Gastrocnemius medialis (tissue), 4 donors: ENCODE data around the gene COL11A2. TPM values are rescaled to one million over a fixed set of nuclear protein-coding genes. Genes with fewer than 3 reads are reported as not detected.

Experiments
- ATAC-seq, 2 donors: fragments of 150-250 bp; one replicate each; pipeline ENCODE4 v1.9.1; 2016
- DNase-seq, 2 donors: peaks; one replicate each; pipeline ENCODE4 v3.0.0-alpha.2; 2019
- H3K27ac ChIP-seq, 4 donors: fragments of 200-600 bp; sonication (generic); 1 replicate in 1 of 4; 2 replicates in 3 of 4; pipeline ENCODE4 v1.5.1; 2016 to 2018; ENCODE audit warnings: mild to moderate bottlenecking in 2 of 4, moderate library complexity in 1 of 4
- H3K27me3 ChIP-seq, 3 donors: fragments of 200-600 bp; sonication (generic) in 2 of 3; 1 replicate in 1 of 3; 2 replicates in 2 of 3; pipeline versions ENCODE4 v1.5.1 to v1.6.0; 2016 to 2019; ENCODE audit warnings: mild to moderate bottlenecking in 1 of 3, moderate library complexity in 1 of 3
- H3K36me3 ChIP-seq, 2 donors: fragments of 200-600 bp; sonication (generic) in 1 of 2; one replicate each; pipeline ENCODE4 v1.5.1; 2017 to 2018
- H3K4me1 ChIP-seq, 2 donors: fragments of 200-600 bp; sonication (generic) in 1 of 2; one replicate each; pipeline ENCODE4 v1.5.1; 2016 to 2017; ENCODE audit warnings: mild to moderate bottlenecking in 2 of 2
- H3K4me3 ChIP-seq, 4 donors: fragments of 200-600 bp; sonication (generic) in 3 of 4; 1 replicate in 1 of 4; 2 replicates in 3 of 4; pipeline ENCODE4 v1.5.1; 2016 to 2019; ENCODE audit warnings: mild to moderate bottlenecking in 2 of 4
- H3K9me3 ChIP-seq, 3 donors: fragments of 200-600 bp; sonication (generic) in 2 of 3; 1 replicate in 1 of 3; 2 replicates in 2 of 3; pipeline ENCODE4 v1.5.1; 2016 to 2019
- POLR2A ChIP-seq, 2 donors: fragments of 450-650 bp; IDR thresholded peaks; one replicate each; pipeline ENCODE4 v1.6.1; 2017; ENCODE audit warnings: antibody characterized with exemption in 2 of 2, mild to moderate bottlenecking in 2 of 2, moderate library complexity in 2 of 2
- in situ Hi-C, 4 donors: fragments of 200-750 bp; cut with MboI; loops; one replicate each; pipeline versions ENCODE4 v1.15.0 to v1.8.0; 2017; ENCODE audit warnings: low sequenced_read_pairs in 4 of 4
- intact Hi-C: fragments of 100-400 bp; cut with DNase I; formaldehyde crosslinking; loops from one replicate; pipeline ENCODE4 v1.15.1; 2023; ENCODE audit warnings: low total_unique reads
- total RNA-seq, 4 donors: library from RNA; depleted of rRNA; stranded (reverse); fragments of >200 nt; gene quantifications; one replicate each; pipeline versions ENCODE4 v1.1.0 to v1.2.3, GENCODE V29; 2016
- TF ChIP-seq, protein P1 (sequence below), 5 experiments: fragments of 450-650 bp in 3 of 5; fragments of 200-600 bp in 2 of 5; sonication (generic) in 2 of 5; IDR thresholded peaks in 4 of 5; conservative IDR thresholded peaks in 1 of 5; 1 replicate in 4 of 5; 2 replicates in 1 of 5; pipeline ENCODE4 v1.5.1; 2016 to 2019; ENCODE audit warnings: antibody characterized with exemption in 5 of 5, mild to moderate bottlenecking in 3 of 5, moderate library complexity in 3 of 5

COL11A2 gene
- total RNA-seq, 4 donors from 2014 or later = 0.31 to 0.92 (median 0.47) TPM

DNA sequence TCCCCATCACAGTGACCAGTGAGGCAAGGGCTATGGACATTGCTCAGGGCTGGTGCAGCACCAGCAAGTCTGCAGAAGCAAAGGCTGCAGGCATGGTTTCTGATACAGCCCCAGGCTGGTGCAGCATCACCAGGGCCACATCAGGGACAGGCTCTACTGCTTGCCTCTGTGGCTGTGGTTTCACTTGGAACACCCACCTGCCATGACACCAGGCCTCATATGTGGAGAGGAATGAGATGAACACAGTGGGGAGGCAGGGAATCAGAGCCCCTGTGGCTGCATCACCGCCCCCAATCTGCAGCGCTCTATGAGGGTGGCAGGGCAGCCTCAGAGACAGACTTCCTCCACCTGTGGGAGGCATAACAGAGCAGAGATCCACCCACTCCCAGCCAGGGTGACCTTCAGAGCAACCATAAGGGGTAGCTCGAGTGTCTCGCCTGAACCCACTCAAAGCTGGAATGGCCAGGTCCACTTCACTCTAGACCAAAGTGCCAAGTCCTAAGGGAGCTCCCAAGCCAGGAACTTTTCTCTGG, 23.9 kb upstream of the COL11A2 start:
- no peak overlapping the region for H3K27ac ChIP-seq
- H3K27me3 ChIP-seq = peaks cover 0 to 2% (median 0%) of the 10 kb centered on the region in 3 donors
- no peak for ATAC-seq
- no peaks in the 10 kb centered on the region for H3K36me3 ChIP-seq
- no peak overlapping the region for H3K4me3 ChIP-seq
- in situ Hi-C loops = no loop called here
- H3K9me3 ChIP-seq = no peaks in the 10 kb centered on the region
- peaks cover 15 to 17% of the 10 kb centered on the region in 2 donors for H3K4me1 ChIP-seq
- intact Hi-C loops = no loop called here
- TF ChIP-seq POLR2A (IDR thresholded peaks at IDR 0.05) = no peak
- TF ChIP-seq, protein P1, sequence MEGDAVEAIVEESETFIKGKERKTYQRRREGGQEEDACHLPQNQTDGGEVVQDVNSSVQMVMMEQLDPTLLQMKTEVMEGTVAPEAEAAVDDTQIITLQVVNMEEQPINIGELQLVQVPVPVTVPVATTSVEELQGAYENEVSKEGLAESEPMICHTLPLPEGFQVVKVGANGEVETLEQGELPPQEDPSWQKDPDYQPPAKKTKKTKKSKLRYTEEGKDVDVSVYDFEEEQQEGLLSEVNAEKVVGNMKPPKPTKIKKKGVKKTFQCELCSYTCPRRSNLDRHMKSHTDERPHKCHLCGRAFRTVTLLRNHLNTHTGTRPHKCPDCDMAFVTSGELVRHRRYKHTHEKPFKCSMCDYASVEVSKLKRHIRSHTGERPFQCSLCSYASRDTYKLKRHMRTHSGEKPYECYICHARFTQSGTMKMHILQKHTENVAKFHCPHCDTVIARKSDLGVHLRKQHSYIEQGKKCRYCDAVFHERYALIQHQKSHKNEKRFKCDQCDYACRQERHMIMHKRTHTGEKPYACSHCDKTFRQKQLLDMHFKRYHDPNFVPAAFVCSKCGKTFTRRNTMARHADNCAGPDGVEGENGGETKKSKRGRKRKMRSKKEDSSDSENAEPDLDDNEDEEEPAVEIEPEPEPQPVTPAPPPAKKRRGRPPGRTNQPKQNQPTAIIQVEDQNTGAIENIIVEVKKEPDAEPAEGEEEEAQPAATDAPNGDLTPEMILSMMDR (IDR thresholded peaks at IDR 0.05 in 4 of 5, conservative IDR thresholded peaks at IDR 0.05 in 1 of 5) = no peak
- DNase-seq = no peak

DNA sequence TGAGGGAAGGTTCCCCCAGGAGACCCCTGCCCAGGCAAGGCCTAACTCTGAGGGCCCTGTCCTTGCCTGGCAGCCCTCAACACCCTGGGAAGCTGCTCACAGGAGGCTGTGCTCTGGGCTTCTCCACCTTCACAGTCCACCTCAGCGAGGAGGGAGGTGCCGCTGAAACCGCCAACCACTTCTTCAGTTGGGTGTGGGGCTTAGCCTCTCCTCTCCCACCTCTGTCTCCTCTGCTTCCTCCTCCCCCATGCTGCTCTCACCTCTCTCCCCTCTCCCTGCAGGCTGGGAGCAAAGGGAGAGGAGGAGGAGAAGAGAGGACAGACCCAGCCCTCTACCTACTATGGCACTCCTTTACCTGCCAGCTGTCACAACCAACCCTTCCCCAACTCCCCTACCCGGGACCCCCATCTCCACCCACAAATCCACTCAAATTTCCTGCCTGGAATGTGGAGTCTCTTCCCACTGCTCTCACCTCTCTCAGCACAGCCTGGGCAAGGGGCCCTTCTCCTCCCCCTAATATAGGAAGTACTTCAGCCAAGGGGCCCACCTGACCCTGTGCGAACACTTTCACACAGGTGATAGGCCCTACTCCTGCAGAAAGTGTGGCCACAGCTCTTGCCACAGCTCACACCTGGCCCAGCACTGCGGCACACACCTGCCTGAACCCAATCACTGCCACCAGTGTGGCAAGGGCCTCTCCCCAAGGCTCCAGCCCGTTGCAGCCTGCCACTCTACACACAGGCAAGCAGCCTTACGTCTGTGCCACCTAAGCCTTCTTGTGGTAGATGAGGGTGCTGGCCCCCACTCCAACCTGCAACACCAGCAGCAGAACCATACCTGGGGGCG, 23.2 kb upstream of the COL11A2 start:
- DNase-seq = no peak
- Histone ChIP-seq H3K4me1 (peaks cover 15 to 17% of the 10 kb centered on the region in 2 donors), H3K27ac (no peak overlapping the region), H3K4me3 (no peak overlapping the region), H3K27me3 (peaks cover 0 to 2% (median 0%) of the 10 kb centered on the region in 3 donors), H3K36me3 (peaks cover 0 to 5% of the 10 kb centered on the region in 2 donors), H3K9me3 (no peaks in the 10 kb centered on the region)
- ATAC-seq = no peak
- intact Hi-C loops (no loop called here), in situ Hi-C loops (no loop called here)
- no peak for TF ChIP-seq POLR2A (IDR thresholded peaks at IDR 0.05)
- TF ChIP-seq, protein P1 (IDR thresholded peaks at IDR 0.05 in 4 of 5, conservative IDR thresholded peaks at IDR 0.05 in 1 of 5) = no peak

DNA sequence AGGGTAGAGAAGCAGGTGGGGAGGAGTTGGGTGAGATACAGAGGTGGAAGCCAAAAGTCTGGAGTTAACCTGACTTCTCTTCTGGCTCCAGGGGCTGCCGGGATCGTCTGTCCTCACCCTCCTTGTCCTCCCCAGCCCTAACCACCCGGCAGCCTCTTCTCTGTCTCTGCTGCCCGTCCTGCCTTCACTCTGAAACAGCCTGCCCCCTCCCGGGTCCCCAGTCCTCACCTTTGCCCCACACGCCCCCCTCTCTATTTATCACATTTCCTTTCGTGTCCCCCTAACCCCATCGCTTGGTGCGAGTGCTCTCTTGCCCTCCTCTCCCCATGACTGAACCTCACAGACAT, 21.7 kb upstream of the COL11A2 start:
- Histone ChIP-seq H3K27me3 (peaks cover 0 to 2% (median 0%) of the 10 kb centered on the region in 3 donors), H3K9me3 (no peaks in the 10 kb centered on the region), H3K36me3 (peaks cover 0 to 16% of the 10 kb centered on the region in 2 donors), H3K4me3 (peak overlapping the region; percentile 30 to 61 (median 52)), H3K27ac (peak overlapping the region in 2 of 4 donors; percentile 6 to 18), H3K4me1 (peaks cover 15 to 18% of the 10 kb centered on the region in 2 donors)
- no peak for DNase-seq
- in situ Hi-C loops = no loop called here
- TF ChIP-seq, protein P1 (IDR thresholded peaks at IDR 0.05 in 4 of 5, conservative IDR thresholded peaks at IDR 0.05 in 1 of 5) = no peak
- TF ChIP-seq POLR2A (IDR thresholded peaks at IDR 0.05) = no peak
- ATAC-seq = no peak
- intact Hi-C loops = no loop called here

DNA sequence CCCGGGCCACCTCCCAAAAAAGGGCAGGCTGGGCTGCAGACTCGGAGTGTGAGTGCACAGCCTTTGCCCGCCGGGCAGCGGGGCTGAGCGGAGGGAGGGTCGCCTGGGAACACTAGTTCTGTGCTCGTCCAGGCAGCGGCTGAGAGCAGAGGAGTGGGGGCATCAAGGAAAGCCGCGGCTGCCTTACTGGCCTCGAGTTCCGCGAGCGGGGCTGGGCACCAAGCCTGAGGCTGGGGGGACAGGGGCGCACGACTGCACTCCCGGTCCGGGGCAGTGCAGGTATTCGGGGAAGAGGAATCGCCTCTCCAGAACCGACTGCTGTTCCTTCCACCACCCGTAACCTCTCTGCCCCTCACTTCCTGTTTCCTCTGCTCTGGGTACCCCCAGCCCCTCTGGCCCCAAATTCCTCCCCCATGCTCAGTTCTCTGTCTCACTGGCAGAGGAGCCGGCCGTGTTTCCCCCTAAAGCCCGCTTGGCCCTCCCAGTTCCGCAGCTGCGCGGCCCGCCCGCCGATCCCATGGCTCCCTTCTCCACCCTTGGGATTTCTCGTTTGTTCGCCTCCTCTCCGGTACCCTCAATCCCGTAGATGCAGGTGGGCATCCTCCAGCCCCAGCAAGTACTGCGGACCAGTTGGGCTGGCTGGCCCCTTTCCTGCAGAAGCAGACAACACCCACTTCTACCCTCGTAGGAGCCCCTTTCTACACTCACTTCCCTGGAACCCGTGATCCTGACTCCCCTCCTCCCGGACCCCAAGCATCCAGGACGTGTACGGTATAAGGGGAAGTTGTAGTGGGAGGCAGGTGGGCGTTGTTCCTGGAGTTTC, 21.1 kb upstream of the COL11A2 start:
- Histone ChIP-seq H3K4me1 (peaks cover 15 to 22% of the 10 kb centered on the region in 2 donors), H3K36me3 (peaks cover 0 to 16% of the 10 kb centered on the region in 2 donors), H3K27me3 (peaks cover 0 to 2% (median 0%) of the 10 kb centered on the region in 3 donors), H3K9me3 (no peaks in the 10 kb centered on the region), H3K27ac (peak overlapping the region in 2 of 4 donors; percentile 6 to 18), H3K4me3 (peak overlapping the region; percentile 30 to 61 (median 52))
- ATAC-seq = no peak
- in situ Hi-C loops = no loop called here
- intact Hi-C loops = no loop called here
- no peak for DNase-seq
- TF ChIP-seq, protein P1 (IDR thresholded peaks at IDR 0.05 in 4 of 5, conservative IDR thresholded peaks at IDR 0.05 in 1 of 5) = no peak
- no peak for TF ChIP-seq POLR2A (IDR thresholded peaks at IDR 0.05)
